DOHH2 (cell line): Measurements from ENCODE around the gene LDLR.

Experiments
- H3F3A ChIP-seq: fragments of 200-600 bp; sonication (generic), shearing (Covaris generic); 2 replicates; pipeline ENCODE4 v1.6.0; 2016; ENCODE audit warnings: antibody characterized with exemption, mild to moderate bottlenecking; ENCODE audit not compliant: control insufficient read depth, insufficient read depth
- H3K27ac ChIP-seq: fragments of 200-600 bp; sonication (generic); 2 replicates; pipeline ENCODE4 v1.5.1; 2014; ENCODE audit warnings: low read depth, mild to moderate bottlenecking, low read length, moderate library complexity
- H3K27me3 ChIP-seq: fragments of 200-600 bp; sonication (generic); 2 replicates; pipeline ENCODE4 v1.6.1; 2014; ENCODE audit warnings: mild to moderate bottlenecking, low read length, mixed read lengths; ENCODE audit not compliant: control insufficient read depth
- H3K36me3 ChIP-seq: fragments of 200-600 bp; sonication (generic); 2 replicates; pipeline ENCODE4 v1.6.1; 2014; ENCODE audit warnings: mild to moderate bottlenecking, low read length, moderate library complexity, mixed read lengths; ENCODE audit not compliant: control insufficient read depth
- H3K4me1 ChIP-seq: fragments of 200-600 bp; sonication (generic); 2 replicates; pipeline ENCODE4 v1.6.1; 2014; ENCODE audit warnings: mild to moderate bottlenecking, low read length, mixed read lengths; ENCODE audit not compliant: control insufficient read depth
- H3K4me2 ChIP-seq: fragments of 200-600 bp; sonication (generic); 2 replicates; pipeline ENCODE4 v1.6.0; 2014; ENCODE audit warnings: mild to moderate bottlenecking, low read length, moderate library complexity
- H3K4me3 ChIP-seq: fragments of 200-600 bp; sonication (generic); 2 replicates; pipeline ENCODE4 v1.5.1; 2014; ENCODE audit warnings: mild to moderate bottlenecking, low read length, mixed read lengths
- H3K79me2 ChIP-seq: fragments of 200-600 bp; sonication (generic); 2 replicates; pipeline ENCODE4 v1.6.1; 2014; ENCODE audit warnings: mild to moderate bottlenecking, low read length, mixed read lengths; ENCODE audit not compliant: control insufficient read depth
- H3K9me2 ChIP-seq: fragments of 200-600 bp; sonication (generic); replicated peaks from 2 replicates; pipeline ENCODE4 v1.6.1; 2014; ENCODE audit warnings: mild to moderate bottlenecking, low read length, mixed read lengths; ENCODE audit not compliant: control insufficient read depth
- H3K9me3 ChIP-seq: fragments of 200-600 bp; sonication (generic); 2 replicates; pipeline ENCODE4 v1.6.1; 2014; ENCODE audit warnings: antibody characterized with exemption, low read length, mixed read lengths; ENCODE audit not compliant: control insufficient read depth, insufficient read depth
- H4K20me1 ChIP-seq: fragments of 200-600 bp; sonication (generic); 2 replicates; pipeline ENCODE4 v1.6.0; 2014; ENCODE audit warnings: low read depth, mild to moderate bottlenecking, antibody characterized with exemption, low read length, moderate library complexity; ENCODE audit not compliant: control insufficient read depth, insufficient read depth
- CTCF ChIP-seq: fragments of 200-600 bp; sonication (generic); IDR thresholded peaks from one replicate; pipeline ENCODE4 v1.5.1; 2014; ENCODE audit warnings: antibody characterized with exemption, mild to moderate bottlenecking, low read depth, low read length; ENCODE audit not compliant: poor library complexity, severe bottlenecking
- EZH2phosphoT487 ChIP-seq: fragments of 200-600 bp; sonication (generic); IDR thresholded peaks from 2 replicates; pipeline ENCODE4 v1.6.1; 2017; ENCODE audit warnings: borderline replicate concordance, mild to moderate bottlenecking, antibody characterized with exemption, low read length, moderate library complexity, mixed read lengths

The LDLR gene

DNA sequence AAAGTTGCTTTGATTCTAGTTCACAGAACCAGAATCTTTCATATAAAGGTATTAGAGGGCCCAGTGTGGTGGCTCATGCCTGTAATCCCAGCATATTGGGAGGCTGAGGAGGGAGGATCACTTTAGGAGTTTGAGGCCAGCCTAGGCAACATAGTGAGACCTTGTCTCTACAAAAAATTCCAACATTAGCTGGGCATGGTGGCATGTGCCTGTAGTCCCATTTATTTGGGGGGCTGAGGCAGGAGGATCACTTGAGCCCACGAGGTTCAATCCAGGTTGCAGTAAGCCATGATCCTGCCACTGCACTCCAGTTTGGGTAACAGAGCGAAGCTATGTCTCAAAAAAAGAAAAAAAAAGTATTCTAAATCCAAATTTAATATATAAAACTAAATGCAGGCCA, 9.1 kb downstream of the LDLR start:
- no peak for TF ChIP-seq CTCF
- TF ChIP-seq EZH2phosphoT487: no peak
- peaks cover 19% of the 10 kb centered on the region for H3K27me3 ChIP-seq
- H3K27ac ChIP-seq: no peak overlapping the region
- no peaks in the 10 kb centered on the region for H3K9me3 ChIP-seq
- peaks cover 86% of the 10 kb centered on the region for H3K79me2 ChIP-seq
- no peaks in the 10 kb centered on the region for H3K9me2 ChIP-seq
- H3K4me2 ChIP-seq: no peak overlapping the region
- H3K4me3 ChIP-seq: no peak overlapping the region
- H3K4me1 ChIP-seq: peaks cover 17% of the 10 kb centered on the region
- H4K20me1 ChIP-seq: peaks cover 42% of the 10 kb centered on the region
- H3K36me3 ChIP-seq: peaks cover 73% of the 10 kb centered on the region
- peaks cover 4% of the 10 kb centered on the region for H3F3A ChIP-seq

DNA sequence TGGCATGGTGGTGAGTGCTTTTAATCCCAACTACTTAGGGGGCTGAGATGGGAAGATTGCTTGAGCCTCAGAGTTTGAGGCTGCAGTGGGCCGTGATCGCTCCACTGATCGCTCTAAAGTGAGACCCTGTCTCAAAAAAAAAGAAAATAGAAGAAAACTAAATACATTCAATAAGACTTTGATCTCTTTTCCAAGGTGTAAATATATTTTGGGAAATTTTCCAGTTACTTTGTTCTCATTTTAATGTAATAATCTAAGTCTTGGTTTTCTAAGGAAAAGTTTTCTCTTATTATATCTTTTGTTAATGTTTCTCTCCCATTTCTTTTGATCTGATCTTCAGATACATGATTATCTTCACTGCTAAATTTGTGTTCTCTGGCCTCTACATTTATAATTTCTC, 9.6 kb downstream of the LDLR start:
- Histone ChIP-seq H3K4me3 (no peak overlapping the region), H3F3A (peaks cover 4% of the 10 kb centered on the region; the same call in 1 of the 2 replicates), H3K9me3 (no peaks in the 10 kb centered on the region), H3K27me3 (peaks cover 19% of the 10 kb centered on the region), H3K4me2 (no peak overlapping the region), H3K9me2 (no peaks in the 10 kb centered on the region), H3K36me3 (peaks cover 73% of the 10 kb centered on the region), H3K27ac (no peak overlapping the region), H3K79me2 (peaks cover 83% of the 10 kb centered on the region), H4K20me1 (peaks cover 37% of the 10 kb centered on the region), H3K4me1 (peaks cover 12% of the 10 kb centered on the region)
- no peak for TF ChIP-seq EZH2phosphoT487
- TF ChIP-seq CTCF: no peak

- Histone ChIP-seq H3K4me3 (no peak overlapping the region), H3K27ac (no peak overlapping the region), H3K4me1 (peaks cover 4% of the 10 kb centered on the region), H3K27me3 (peaks cover 12% of the 10 kb centered on the region), H3K79me2 (peaks cover 71% of the 10 kb centered on the region), H3K9me2 (no peaks in the 10 kb centered on the region), H3K36me3 (peaks cover 73% of the 10 kb centered on the region), H3K9me3 (no peaks in the 10 kb centered on the region), H3F3A (peaks cover 4% of the 10 kb centered on the region; the same call in 1 of the 2 replicates), H4K20me1 (peaks cover 30% of the 10 kb centered on the region), H3K4me2 (no peak overlapping the region)
- TF ChIP-seq CTCF (no peak), EZH2phosphoT487 (no peak)
These were observed 10.8 kb downstream of the LDLR start for GRCh38 chr19:11100049-11100448.

DNA sequence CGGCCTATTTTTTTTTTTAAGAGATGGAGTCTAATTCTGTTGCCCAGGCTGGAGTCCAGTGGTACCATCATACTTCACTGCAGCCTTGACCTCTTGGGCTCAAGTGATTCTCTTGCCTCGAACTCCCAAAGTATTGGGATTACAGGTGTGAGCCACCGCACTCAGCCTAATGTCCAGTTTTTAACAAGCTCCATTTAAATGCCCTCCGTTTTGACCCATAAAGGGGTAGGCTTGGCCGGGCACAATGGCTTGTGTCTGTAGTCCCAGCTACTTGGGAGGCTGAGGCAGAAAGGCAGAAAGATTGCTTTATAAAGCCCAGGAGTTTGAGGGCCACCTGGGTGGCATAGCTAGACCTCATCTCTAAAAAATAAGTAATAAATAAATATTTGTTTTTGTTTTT, 11.8 kb downstream of the LDLR start:
- no peak overlapping the region for H3K4me3 ChIP-seq
- H3K27me3 ChIP-seq: peaks cover 4% of the 10 kb centered on the region; the same call in 1 of the 2 replicates
- H3K9me2 ChIP-seq: no peaks in the 10 kb centered on the region
- no peak for TF ChIP-seq EZH2phosphoT487
- no peak for TF ChIP-seq CTCF
- peaks cover 64% of the 10 kb centered on the region for H3K79me2 ChIP-seq
- no peaks in the 10 kb centered on the region for H3K9me3 ChIP-seq
- H3K27ac ChIP-seq: no peak overlapping the region
- peaks cover 4% of the 10 kb centered on the region; the same call in 1 of the 2 replicates for H3F3A ChIP-seq
- peaks cover 24% of the 10 kb centered on the region for H4K20me1 ChIP-seq
- H3K36me3 ChIP-seq: peaks cover 73% of the 10 kb centered on the region
- H3K4me2 ChIP-seq: no peak overlapping the region
- no peaks in the 10 kb centered on the region for H3K4me1 ChIP-seq
